Gastroesophageal sphincter (tissue), 4 donors: ENCODE data around the gene LAMB1. TPM values are rescaled to one million over a fixed set of nuclear protein-coding genes. Genes with fewer than 3 reads are reported as not detected.

Experiments
- ATAC-seq: fragments of 150-250 bp; one replicate; pipeline ENCODE4 v1.9.1; 2016; ENCODE audit warnings: mild to moderate bottlenecking, moderate library complexity
- H3K27ac ChIP-seq, 4 donors: fragments of 200-600 bp; sonication (generic) in 3 of 4; 1 replicate in 3 of 4; 2 replicates in 1 of 4; pipeline ENCODE4 v1.5.1; 2016 to 2019
- H3K27me3 ChIP-seq: fragments of 200-600 bp; sonication (generic); one replicate; pipeline ENCODE4 v1.5.1; 2019
- H3K36me3 ChIP-seq, 2 donors: fragments of 200-600 bp; sonication (generic); one replicate each; pipeline ENCODE4 v1.5.1; 2019; ENCODE audit warnings: control low read depth in 1 of 2
- H3K4me1 ChIP-seq, 3 donors: fragments of 200-600 bp; sonication (generic); 1 replicate in 2 of 3; 2 replicates in 1 of 3; pipeline ENCODE4 v1.5.1; 2016 to 2019; ENCODE audit warnings: control low read depth in 2 of 3
- H3K4me3 ChIP-seq, 2 donors: fragments of 200-600 bp; sonication (generic); one replicate each; pipeline ENCODE4 v1.5.1; 2019; ENCODE audit warnings: mild to moderate bottlenecking in 1 of 2, moderate library complexity in 1 of 2
- H3K9me3 ChIP-seq, 3 donors: fragments of 200-600 bp; sonication (generic); one replicate each; pipeline ENCODE4 v1.5.1; 2017 to 2019; ENCODE audit warnings: control low read depth in 2 of 3
- EP300 ChIP-seq: sonication (generic); formaldehyde crosslinking; IDR thresholded peaks from one replicate; pipeline ENCODE4 v1.6.1; 2017; ENCODE audit warnings: antibody characterized with exemption, mild to moderate bottlenecking
- POLR2A ChIP-seq, 2 donors: fragments of 450-650 bp; IDR thresholded peaks; one replicate each; pipeline ENCODE4 v1.6.1; 2017; ENCODE audit warnings: antibody characterized with exemption in 2 of 2, mild to moderate bottlenecking in 2 of 2, moderate library complexity in 1 of 2
- POLR2AphosphoS5 ChIP-seq: sonication (generic); formaldehyde crosslinking; IDR thresholded peaks from one replicate; pipeline ENCODE4 v1.6.1; 2017; ENCODE audit warnings: antibody characterized with exemption
- WGBS, 2 donors: methylation state at CpG; one replicate each; pipeline ENCODE4 v1.1.5; 2018; ENCODE audit warnings: low coverage in 1 of 2; 5-methylcytosine and 5-hydroxymethylcytosine counted together
- total RNA-seq, 4 donors: library from RNA; depleted of rRNA; stranded (reverse); fragments of >200 nt; gene quantifications; one replicate each; pipeline ENCODE4 v1.1.0, GENCODE V29; 2016
- TF ChIP-seq, protein P1 (sequence below), 4 experiments: fragments of 200-600 bp in 2 of 4; fragments of 450-650 bp in 2 of 4; sonication (generic) in 1 of 4; IDR thresholded peaks; one replicate each; pipeline ENCODE4 v1.5.1; 2017 to 2019; ENCODE audit warnings: antibody characterized with exemption in 4 of 4, mild to moderate bottlenecking in 2 of 4, moderate library complexity in 2 of 4

LAMB1 gene
- total RNA-seq, 4 donors from 2014 or later: 130 to 193 (median 179) TPM

DNA sequence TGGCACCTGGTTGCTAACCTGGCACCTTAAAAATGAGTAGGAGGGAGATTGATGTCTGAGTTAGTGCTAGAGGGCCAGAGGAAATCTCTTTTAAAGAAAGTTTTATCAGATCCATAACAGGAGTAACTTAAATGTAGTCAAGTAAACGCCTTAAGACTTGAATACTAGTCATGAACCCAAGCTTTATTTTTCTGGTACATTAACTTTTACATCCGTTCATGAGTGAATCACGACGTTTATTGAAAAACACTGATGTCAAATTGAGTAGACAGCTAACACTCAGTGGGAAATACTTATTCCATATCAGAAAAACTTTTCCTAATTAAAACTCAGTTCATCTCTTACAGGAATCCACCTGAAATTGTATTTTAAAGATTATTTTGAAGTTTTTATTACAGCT lies 6.9 kb upstream of the LAMB1 start:
- no peak overlapping the region for H3K27ac ChIP-seq
- TF ChIP-seq EP300: no peak
- no peak for TF ChIP-seq POLR2AphosphoS5
- no peak for TF ChIP-seq POLR2A (IDR thresholded peaks at IDR 0.05)
- TF ChIP-seq, protein P1, sequence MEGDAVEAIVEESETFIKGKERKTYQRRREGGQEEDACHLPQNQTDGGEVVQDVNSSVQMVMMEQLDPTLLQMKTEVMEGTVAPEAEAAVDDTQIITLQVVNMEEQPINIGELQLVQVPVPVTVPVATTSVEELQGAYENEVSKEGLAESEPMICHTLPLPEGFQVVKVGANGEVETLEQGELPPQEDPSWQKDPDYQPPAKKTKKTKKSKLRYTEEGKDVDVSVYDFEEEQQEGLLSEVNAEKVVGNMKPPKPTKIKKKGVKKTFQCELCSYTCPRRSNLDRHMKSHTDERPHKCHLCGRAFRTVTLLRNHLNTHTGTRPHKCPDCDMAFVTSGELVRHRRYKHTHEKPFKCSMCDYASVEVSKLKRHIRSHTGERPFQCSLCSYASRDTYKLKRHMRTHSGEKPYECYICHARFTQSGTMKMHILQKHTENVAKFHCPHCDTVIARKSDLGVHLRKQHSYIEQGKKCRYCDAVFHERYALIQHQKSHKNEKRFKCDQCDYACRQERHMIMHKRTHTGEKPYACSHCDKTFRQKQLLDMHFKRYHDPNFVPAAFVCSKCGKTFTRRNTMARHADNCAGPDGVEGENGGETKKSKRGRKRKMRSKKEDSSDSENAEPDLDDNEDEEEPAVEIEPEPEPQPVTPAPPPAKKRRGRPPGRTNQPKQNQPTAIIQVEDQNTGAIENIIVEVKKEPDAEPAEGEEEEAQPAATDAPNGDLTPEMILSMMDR (IDR thresholded peaks at IDR 0.05): no peak
- peaks cover 0 to 29% (median 0%) of the 10 kb centered on the region in 3 donors for H3K4me1 ChIP-seq
- H3K36me3 ChIP-seq: no peaks in the 10 kb centered on the region
- H3K9me3 ChIP-seq: no peaks in the 10 kb centered on the region
- no peak for ATAC-seq
- WGBS, 2 donors: 90 to 96% methylated on average over 4 of the region's 4 CpGs
- H3K27me3 ChIP-seq: no peaks in the 10 kb centered on the region
- no peak overlapping the region for H3K4me3 ChIP-seq

DNA sequence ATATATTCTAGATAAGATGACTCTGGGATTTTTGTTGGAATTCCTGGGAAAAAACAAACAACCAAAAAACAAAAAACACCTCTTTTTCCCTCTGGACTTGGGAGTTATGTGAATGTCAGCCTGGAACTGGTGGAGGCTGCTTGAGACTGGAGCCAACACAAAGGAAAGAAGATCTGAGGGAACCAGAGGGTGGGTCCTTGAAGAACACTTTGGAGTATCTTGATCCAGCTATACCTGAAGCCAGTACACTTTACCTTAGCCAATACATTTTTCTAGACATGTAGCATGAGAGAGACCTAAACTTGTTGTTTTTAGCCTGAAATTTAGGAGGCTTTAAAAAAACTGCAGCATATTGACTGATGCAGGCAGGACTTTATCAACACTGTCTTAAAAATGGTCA lies 5.9 kb upstream of the LAMB1 start:
- Histone ChIP-seq H3K4me3 (no peak overlapping the region), H3K4me1 (peaks cover 0 to 30% (median 4%) of the 10 kb centered on the region in 3 donors), H3K36me3 (no peaks in the 10 kb centered on the region), H3K27me3 (no peaks in the 10 kb centered on the region), H3K27ac (no peak overlapping the region), H3K9me3 (no peaks in the 10 kb centered on the region)
- ATAC-seq: no peak
- TF ChIP-seq POLR2AphosphoS5 (no peak), EP300 (no peak), POLR2A (IDR thresholded peaks at IDR 0.05) (no peak)
- TF ChIP-seq, protein P1 (IDR thresholded peaks at IDR 0.05): no peak

DNA sequence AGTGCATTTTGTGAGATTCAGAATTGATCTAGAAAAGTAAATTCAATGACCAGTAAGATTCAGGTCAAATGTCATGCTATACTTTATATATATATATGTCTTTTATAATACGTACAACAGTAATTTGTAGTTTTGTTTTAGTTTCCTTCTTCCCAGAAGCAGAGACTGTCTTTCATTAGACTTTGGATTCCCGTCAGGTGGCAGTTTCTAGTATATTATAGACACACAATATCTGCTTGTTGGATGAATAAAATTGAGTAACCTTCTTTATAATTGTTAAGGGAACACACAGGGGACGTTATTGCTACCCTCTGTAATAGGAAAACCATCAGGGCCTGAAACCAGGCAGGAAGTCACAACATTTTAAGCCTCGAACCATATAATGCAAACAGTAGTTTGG lies 5.3 kb upstream of the LAMB1 start:
- Histone ChIP-seq H3K9me3 (no peaks in the 10 kb centered on the region), H3K4me3 (no peak overlapping the region), H3K36me3 (no peaks in the 10 kb centered on the region), H3K27me3 (no peaks in the 10 kb centered on the region), H3K27ac (no peak overlapping the region), H3K4me1 (peaks cover 0 to 30% (median 7%) of the 10 kb centered on the region in 3 donors)
- TF ChIP-seq, protein P1 (IDR thresholded peaks at IDR 0.05): no peak
- WGBS, 2 donors: 89 to 92% methylated on average over 4 of the region's 4 CpGs
- ATAC-seq: no peak

DNA sequence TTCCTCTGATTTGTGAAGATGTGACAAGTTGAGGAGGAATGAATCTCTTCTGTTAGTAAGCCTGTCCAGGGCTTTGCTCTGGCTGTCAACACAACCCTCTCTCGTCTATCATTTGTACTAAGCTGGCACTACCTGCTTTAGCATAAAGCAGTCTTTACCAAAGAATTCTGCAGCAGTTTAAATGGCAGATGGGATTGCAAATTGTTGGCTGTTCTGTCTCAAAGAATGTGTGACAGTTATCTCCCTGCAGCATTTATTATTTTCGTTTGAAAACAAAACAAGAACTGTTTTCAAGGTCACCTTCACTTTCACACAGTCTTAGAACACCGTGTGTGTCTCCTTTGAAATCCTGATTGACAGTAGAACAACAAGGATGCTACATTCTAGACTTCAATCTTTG lies 4.8 kb upstream of the LAMB1 start:
- no peak overlapping the region for H3K4me3 ChIP-seq
- peaks cover 0 to 26% (median 7%) of the 10 kb centered on the region in 3 donors for H3K4me1 ChIP-seq
- no peaks in the 10 kb centered on the region for H3K27me3 ChIP-seq
- H3K36me3 ChIP-seq: no peaks in the 10 kb centered on the region
- WGBS, 2 donors: 30 to 51% methylated on average over 2 to 3 of the region's 3 CpGs
- TF ChIP-seq POLR2AphosphoS5 (no peak), EP300 (no peak), POLR2A (IDR thresholded peaks at IDR 0.05) (no peak)
- TF ChIP-seq, protein P1 (IDR thresholded peaks at IDR 0.05): no peak
- no peak for ATAC-seq
- no peak overlapping the region for H3K27ac ChIP-seq
- no peaks in the 10 kb centered on the region for H3K9me3 ChIP-seq

DNA sequence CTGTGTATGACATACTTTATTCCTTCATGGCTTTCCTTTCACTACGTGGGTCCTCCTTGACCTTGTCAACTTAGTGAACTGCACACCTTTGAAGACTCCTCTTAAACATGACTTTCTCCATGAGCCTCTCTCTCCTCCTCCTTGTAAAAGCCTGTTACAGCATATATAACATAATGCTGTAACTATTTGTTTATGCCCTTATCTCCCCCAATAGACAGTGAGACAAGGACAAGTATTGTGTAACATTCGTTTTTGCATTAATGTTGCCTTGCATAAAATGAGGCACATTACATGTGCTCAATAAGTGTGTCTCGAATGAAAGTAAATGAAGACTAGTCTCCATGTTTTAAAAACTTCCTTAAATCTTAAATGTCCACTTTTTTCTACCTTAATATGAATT lies 4.3 kb upstream of the LAMB1 start:
- H3K27ac ChIP-seq: no peak overlapping the region
- H3K27me3 ChIP-seq: no peaks in the 10 kb centered on the region
- no peaks in the 10 kb centered on the region for H3K9me3 ChIP-seq
- peaks cover 0 to 24% (median 7%) of the 10 kb centered on the region in 3 donors for H3K4me1 ChIP-seq
- ATAC-seq: no peak
- no peak overlapping the region for H3K4me3 ChIP-seq
- TF ChIP-seq, protein P1 (IDR thresholded peaks at IDR 0.05): no peak
- TF ChIP-seq EP300 (no peak), POLR2A (IDR thresholded peaks at IDR 0.05) (no peak), POLR2AphosphoS5 (no peak)
- H3K36me3 ChIP-seq: no peaks in the 10 kb centered on the region
- WGBS, 2 donors: 73 to 82% methylated on average over 3 of the region's 3 CpGs
